Measurements from ENCODE around the gene PEX5L.

GRCh38 chr3:179929091-179929529 is 107.6 kb downstream of the PEX5L start:
- TF ChIP-seq, protein P1, sequence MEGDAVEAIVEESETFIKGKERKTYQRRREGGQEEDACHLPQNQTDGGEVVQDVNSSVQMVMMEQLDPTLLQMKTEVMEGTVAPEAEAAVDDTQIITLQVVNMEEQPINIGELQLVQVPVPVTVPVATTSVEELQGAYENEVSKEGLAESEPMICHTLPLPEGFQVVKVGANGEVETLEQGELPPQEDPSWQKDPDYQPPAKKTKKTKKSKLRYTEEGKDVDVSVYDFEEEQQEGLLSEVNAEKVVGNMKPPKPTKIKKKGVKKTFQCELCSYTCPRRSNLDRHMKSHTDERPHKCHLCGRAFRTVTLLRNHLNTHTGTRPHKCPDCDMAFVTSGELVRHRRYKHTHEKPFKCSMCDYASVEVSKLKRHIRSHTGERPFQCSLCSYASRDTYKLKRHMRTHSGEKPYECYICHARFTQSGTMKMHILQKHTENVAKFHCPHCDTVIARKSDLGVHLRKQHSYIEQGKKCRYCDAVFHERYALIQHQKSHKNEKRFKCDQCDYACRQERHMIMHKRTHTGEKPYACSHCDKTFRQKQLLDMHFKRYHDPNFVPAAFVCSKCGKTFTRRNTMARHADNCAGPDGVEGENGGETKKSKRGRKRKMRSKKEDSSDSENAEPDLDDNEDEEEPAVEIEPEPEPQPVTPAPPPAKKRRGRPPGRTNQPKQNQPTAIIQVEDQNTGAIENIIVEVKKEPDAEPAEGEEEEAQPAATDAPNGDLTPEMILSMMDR (IDR thresholded peaks at IDR 0.05) = peak in 5 of 7 experiments; percentile 20 to 58 (median 53)
- TF ChIP-seq POLR2A (IDR thresholded peaks at IDR 0.05) = no peak

All from stomach (tissue), 4 donors.